ENCODE results near the gene MCM8. TPM values are rescaled to one million over a fixed set of nuclear protein-coding genes. Genes with fewer than 3 reads are reported as not detected.
"Not testable (repeated sequence)": the region's sequence is repeated elsewhere in the genome, so short reads cannot be mapped to it uniquely, and the experiment has no call there.

The MCM8 gene
- total RNA-seq, 1 donor from 2014 or later, result 16.1 TPM

DNA sequence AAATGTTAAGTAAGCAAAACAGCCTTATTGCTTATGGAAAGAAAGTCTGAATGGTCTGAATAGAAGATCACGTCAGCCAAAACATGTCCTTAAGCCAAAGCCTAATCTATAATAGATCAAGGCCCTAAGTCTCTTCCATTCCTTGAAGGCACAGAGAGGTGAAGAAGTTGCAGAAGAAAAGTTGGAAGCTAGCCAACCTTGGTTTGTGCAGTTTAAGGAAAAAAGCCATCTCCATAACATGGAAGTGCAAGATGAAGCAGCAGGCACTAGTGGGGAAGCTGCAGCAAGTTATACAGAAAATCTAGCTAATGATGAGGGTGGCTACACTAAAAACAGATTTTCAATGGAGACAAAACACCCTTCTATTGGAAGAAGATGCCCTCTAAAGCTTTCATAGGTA lies 74.3 kb downstream of the MCM8 start:
- no peak for DNase-seq (ENCODE audit: low read depth)
- TF ChIP-seq, protein P1, sequence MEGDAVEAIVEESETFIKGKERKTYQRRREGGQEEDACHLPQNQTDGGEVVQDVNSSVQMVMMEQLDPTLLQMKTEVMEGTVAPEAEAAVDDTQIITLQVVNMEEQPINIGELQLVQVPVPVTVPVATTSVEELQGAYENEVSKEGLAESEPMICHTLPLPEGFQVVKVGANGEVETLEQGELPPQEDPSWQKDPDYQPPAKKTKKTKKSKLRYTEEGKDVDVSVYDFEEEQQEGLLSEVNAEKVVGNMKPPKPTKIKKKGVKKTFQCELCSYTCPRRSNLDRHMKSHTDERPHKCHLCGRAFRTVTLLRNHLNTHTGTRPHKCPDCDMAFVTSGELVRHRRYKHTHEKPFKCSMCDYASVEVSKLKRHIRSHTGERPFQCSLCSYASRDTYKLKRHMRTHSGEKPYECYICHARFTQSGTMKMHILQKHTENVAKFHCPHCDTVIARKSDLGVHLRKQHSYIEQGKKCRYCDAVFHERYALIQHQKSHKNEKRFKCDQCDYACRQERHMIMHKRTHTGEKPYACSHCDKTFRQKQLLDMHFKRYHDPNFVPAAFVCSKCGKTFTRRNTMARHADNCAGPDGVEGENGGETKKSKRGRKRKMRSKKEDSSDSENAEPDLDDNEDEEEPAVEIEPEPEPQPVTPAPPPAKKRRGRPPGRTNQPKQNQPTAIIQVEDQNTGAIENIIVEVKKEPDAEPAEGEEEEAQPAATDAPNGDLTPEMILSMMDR (conservative IDR thresholded peaks at IDR 0.05; ENCODE audit: low read depth, low read length), result no peak

DNA sequence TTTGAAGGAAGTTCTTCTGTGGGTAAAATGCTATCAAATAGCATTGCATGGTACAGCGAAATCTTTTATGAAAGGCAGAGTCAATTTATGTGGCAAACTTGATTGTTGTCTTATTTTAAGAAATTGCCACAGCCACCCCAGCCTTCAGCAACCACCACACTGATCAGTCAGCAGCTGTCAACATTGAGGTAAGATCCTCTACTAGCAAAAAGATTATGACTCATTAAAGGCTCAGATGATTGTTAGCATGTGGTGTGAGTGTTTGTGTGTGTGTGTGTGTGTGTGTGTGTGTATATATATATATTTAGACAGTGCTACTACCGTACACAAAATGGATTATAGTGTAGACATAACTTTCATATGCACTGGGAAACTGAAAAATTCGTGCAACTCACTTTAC lies 75.6 kb downstream of the MCM8 start:
- TF ChIP-seq, protein P1 (conservative IDR thresholded peaks at IDR 0.05; ENCODE audit: low read depth, low read length), result no peak
- no peak for DNase-seq (ENCODE audit: low read depth)
- H3K4me3 ChIP-seq (ENCODE audit: low read depth, low read length), result no peak overlapping the region

More for the DNA sequence above, 74.3 kb downstream of the MCM8 start:
- H3K4me3 ChIP-seq (ENCODE audit: low read depth, low read length), result no peak overlapping the region

DNA sequence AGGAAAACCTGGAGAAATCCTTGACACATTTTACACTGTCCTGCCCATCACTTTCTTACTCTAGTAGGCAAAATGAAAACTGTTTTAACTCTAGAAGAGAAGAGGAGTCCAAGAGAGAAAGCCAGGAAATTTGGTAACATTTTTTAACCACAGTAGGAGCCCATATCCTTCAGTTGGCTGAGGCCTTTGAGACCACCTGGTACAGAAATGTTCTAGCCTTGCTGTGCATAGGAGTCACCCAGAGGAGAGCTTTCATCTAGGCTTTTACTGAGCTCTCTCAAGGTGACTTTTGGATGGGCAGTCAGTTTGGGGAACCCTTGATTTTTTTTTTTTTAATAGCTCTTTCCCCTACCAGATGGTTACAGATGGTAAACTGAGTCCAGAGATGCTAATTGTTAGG lies 78.4 kb downstream of the MCM8 start:
- DNase-seq (ENCODE audit: low read depth), result no peak
- TF ChIP-seq, protein P1 (conservative IDR thresholded peaks at IDR 0.05; ENCODE audit: low read depth, low read length), result no peak
- no peak overlapping the region for H3K4me3 ChIP-seq (ENCODE audit: low read depth, low read length)

DNA sequence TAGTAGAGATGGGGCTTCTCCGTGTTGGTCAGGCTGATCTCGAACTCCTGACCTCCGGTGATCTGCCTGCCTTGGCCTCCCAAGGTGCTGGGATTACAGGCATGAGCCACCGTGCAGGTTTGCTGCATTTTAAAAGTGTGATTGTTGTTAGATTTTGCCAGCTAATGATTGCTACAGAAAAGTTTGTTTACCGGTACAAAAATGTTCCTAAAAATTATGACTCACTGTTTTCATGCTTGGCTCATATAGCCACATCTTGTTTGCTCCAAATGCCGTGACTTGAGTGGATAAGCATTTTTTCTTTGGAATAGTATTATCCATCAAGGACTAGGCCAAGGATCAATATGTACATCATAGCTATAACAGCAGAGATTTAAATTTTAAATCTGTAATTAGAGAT lies 79.1 kb downstream of the MCM8 start:
- TF ChIP-seq, protein P1 (conservative IDR thresholded peaks at IDR 0.05; ENCODE audit: low read depth, low read length), result no peak
- no peak overlapping the region for H3K4me3 ChIP-seq (ENCODE audit: low read depth, low read length)
- no peak for DNase-seq (ENCODE audit: low read depth)

DNA sequence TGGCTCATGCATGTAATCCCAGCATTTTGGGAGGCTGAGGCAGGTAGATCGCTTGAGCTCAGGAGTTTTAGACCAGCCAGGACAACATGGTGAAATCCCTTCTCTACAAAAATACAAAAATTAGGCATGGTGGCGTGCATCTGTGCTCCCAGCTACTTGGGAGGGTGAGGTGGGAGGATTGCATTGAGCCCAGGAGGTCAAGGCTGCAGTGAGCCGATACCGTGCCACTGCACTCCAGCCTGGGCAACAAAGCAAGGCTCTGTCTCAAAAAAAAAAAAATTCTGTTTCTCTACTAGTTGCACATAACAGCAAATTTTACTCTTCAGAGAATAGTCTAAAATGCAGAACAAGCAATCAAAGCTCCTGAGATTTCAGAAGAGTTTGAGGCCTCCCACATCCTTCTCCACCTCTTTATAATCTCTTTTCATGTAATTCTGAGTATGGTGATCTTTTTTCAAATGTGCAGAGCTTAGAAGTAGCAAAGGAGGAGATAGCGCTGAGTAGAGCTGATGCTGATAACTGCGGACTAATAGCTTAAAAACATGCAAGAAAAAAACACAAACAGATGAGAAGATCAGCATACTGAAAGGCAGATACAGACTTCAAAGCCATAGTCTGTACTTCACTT lies 80.1 kb downstream of the MCM8 start:
- DNase-seq (ENCODE audit: low read depth), result no peak
- TF ChIP-seq, protein P1 (conservative IDR thresholded peaks at IDR 0.05; ENCODE audit: low read depth, low read length), result no peak
- no peak overlapping the region for H3K4me3 ChIP-seq (ENCODE audit: low read depth, low read length)

DNA sequence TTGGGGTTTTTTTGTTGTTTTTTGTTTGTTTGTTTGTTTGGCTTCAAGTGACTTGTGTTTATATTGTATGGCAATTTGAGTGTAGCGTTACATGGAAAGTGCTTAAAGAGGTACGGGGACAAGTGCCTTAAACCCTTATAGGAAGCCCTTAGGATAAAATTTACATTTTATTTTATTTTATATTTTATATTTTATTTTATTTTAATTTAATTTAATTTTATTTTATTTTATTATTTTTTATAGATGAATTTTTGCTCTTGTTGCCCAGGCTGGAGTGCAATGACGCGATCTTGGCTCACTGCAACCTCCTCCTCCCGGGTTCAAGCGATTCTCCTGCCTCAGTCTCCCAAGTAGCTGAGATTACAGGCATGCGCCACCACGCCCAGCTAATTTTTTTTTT lies 82.5 kb downstream of the MCM8 start:
- H3K4me3 ChIP-seq (ENCODE audit: low read depth, low read length); DNase-seq (ENCODE audit: low read depth): not testable (repeated sequence)

DNA sequence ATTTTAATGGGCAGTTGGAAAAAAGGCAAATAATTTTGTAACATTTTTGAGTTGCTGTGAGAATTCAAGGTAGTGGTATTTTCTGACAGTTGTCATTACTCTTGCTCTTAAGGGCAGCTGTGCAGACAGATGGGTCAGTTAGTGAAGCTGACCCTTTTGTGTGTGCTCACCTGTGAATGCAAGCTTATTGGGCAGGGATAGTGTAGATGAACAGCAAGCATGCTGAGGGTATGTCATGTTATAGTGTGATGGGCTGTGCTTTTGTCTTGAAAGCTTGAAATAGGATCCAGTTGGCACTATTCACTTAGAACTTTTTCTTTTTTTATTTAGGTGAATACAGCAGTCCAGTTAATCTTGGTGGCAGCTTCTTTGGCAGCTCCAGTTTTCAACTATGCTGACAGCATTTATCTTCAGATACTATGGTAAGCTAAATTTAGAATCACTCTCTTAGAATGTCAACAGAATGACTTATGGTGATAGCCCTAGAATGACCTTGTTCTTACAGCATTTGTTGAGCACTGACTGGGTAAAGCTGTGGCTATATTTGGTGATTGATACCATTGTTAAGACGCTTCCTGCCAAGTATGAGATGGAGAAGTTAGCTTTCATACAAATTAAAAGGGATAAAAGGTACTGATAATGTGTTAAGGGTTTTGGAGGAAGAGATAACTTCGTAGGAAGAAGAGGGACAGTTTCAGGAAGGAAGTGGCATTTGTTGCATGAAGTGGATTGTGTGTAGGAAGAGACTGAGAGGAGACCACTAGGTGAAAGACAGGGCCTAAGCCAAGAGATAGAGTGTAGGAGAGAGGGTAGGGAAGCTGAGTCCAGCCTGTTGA lies 83.9 kb downstream of the MCM8 start:
- TF ChIP-seq, protein P1 (conservative IDR thresholded peaks at IDR 0.05; ENCODE audit: low read depth, low read length), result no peak
- no peak overlapping the region for H3K4me3 ChIP-seq (ENCODE audit: low read depth, low read length)
- DNase-seq (ENCODE audit: low read depth), result no peak

Measured in epithelial cell of proximal tubule (primary cell).